GM18861 (cell line): ENCODE data around the gene CHRNE.
"Not testable (repeated sequence)": the region's sequence is repeated elsewhere in the genome, so short reads cannot be mapped to it uniquely, and the experiment has no call there.

Experiments used
- ATAC-seq: cut with Tn5 transposase; IDR thresholded peaks from one replicate; pipeline ENCODE4 v1.9.1; 2021; ENCODE audit not compliant: unreplicated experiment

CHRNE gene

DNA sequence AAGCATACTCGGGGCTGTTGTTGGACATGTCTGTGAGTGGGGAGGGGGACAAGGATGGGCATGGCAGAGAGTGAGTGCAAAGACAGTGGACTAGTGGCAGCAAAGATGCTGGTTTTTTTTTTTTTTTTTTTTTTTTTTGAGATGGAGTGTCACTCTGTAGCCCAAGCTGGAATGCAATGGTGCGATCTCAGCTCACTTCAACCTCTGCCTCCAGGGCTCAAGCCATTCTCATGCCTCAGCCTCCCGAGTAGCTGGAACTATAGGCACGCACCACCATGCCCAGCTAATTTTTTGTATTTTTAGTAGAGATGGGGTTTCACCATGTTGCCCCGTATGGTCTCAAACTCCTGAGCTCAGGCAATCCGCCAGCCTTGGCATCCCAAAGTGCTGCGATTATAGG is 45.6 kb downstream of the CHRNE start:
- ATAC-seq = not testable (repeated sequence)

DNA sequence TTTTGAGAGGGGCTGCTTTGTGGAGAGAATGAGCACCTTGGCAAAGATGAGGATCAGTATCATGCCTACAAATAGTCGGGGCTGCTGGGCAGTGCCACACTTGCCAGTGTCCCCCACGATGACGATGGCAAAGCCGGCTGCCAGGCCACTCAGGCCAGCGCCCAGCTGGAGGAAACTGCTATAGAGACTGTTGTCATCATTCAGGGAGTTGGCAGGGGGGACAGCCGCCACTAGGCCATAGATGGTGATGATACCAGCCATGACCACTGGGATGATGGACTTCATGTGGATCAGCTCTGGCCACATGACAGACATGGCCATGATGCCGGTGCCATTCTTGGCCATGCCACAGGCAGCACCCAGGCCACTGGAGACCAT is 46.0 kb downstream of the CHRNE start:
- no peak for ATAC-seq

DNA sequence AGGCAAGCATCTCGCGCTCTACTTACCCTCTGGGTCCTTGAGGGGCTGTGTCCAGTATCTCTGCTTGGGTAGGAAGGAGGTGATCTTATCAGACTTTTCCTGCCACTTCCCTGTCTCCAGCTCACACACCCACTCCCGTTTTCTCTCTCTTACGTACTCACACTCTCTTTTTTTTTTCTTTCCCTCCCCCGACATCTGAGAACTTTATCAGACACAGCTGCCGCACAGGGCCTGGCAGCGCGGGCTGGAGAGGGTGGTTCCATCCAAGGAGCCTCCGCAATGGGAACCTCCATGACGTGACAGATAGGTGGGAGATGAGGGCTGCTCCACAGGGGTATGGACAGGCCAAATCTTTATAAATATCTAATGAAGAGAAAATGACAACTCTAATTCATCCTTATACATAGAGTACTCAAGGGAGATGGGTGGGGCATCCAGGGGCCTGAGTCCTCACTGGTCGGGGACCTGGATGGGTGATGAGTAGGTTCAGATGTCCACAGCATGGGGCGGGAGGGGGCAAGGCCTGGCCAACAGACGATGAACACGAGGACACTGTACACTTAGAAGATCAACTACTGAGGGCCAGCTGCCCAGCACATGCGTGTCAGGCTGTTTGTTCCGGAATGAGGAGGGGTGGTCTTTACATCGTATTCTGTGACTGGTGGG is 46.5 kb downstream of the CHRNE start:
- ATAC-seq = no peak

DNA sequence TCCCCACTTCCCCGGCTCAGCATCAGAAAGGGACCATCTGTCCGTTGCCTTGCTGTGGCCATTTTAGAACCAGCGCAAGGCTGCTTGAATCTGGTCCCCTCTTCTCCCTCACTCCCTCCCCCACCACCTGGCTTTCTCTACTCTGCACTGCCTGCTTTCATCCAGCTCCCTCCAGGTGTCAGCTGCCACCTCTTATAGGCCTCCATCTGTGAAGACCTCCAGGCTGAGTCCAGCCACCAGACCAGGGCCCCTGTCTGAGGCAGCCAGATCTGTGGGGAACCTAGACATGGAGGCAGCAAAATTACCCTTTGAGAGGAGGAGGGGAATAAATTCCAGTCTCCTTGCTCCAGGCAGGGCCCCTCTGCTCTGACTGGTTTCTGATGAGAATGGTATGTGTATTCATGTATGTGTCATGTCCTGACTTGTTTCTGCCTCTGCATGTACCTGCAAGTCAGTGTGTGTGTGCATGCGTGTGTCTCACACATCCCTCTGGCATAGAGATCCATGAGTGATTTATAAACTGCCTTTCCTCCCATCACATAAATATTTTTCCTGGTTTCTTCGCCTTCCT is 48.7 kb downstream of the CHRNE start:
- no peak for ATAC-seq

- no peak for ATAC-seq
Observed at GRCh38 chr17:4853208-4853671, 49.7 kb downstream of the CHRNE start.

- ATAC-seq = no peak
Observed at GRCh38 chr17:4852567-4853207, 50.2 kb downstream of the CHRNE start.

DNA sequence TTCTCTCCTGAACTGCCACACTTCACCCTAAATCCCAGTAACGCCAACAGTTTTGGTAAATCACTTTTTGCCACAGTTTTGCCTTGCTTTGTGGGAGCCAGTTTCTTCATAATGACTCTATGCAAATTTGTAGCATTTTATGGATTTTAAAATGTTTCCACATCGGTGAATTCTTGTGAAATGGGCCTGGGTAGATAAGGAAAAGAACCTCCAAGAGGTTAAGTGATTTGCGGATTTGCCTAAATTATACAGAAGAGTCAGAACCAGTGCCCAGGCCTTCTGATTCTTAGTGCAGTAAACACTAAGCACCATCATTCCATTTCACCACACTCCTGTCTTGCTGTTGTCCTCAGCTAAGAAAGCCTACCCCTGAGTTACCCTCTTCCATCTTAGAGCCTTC is 51.8 kb downstream of the CHRNE start:
- ATAC-seq = no peak

GRCh38 chr17:4850246-4850645 is 52.7 kb downstream of the CHRNE start:
- ATAC-seq = no peak

GRCh38 chr17:4849011-4849536 is 53.8 kb downstream of the CHRNE start:
- no peak for ATAC-seq
